Right lobe of liver (tissue), 6 donors: ENCODE data around the gene KMT5B. TPM values are rescaled to one million over a fixed set of nuclear protein-coding genes. Genes with fewer than 3 reads are reported as not detected.

Source experiments
- ATAC-seq, 4 donors: fragments of 200-7000 bp; cut with Tn5 transposase; one replicate each; pipeline ENCODE4 v1.9.1; 2020; ENCODE audit warnings: mild to moderate bottlenecking in 4 of 4, moderate library complexity in 4 of 4
- DNase-seq, 3 donors: peaks; one replicate each; pipeline ENCODE4 v3.0.0-alpha.2; 2020
- H3K27ac ChIP-seq, 3 donors: fragments of 200-600 bp; one replicate each; pipeline ENCODE4 v1.8.0; 2022
- H3K27me3 ChIP-seq, 2 donors: fragments of 200-600 bp; one replicate each; pipeline ENCODE4 v1.8.0; 2022
- H3K36me3 ChIP-seq, 4 donors: fragments of 200-600 bp; sonication (generic) in 1 of 4; one replicate each; pipeline versions ENCODE4 v1.5.1 to v1.8.0; 2017 to 2022; ENCODE audit warnings: control low read depth in 1 of 4
- H3K4me1 ChIP-seq, 4 donors: fragments of 200-600 bp; sonication (generic) in 1 of 4; one replicate each; pipeline versions ENCODE4 v1.5.1 to v1.8.0; 2017 to 2022; ENCODE audit warnings: control low read depth in 1 of 4
- H3K4me3 ChIP-seq, 3 donors: fragments of 200-600 bp; one replicate each; pipeline ENCODE4 v1.8.0; 2022
- H3K9me3 ChIP-seq, 4 donors: fragments of 200-600 bp; sonication (generic) in 1 of 4; one replicate each; pipeline versions ENCODE4 v1.5.1 to v1.8.0; 2017 to 2022; ENCODE audit warnings: control low read depth in 1 of 4
- POLR2A ChIP-seq: fragments of 450-650 bp; IDR thresholded peaks from one replicate; pipeline ENCODE4 v1.6.1; 2017; ENCODE audit warnings: antibody characterized with exemption, mild to moderate bottlenecking
- WGBS: methylation state at CpG from one replicate; pipeline ENCODE4 v1.1.6; 2018; ENCODE audit warnings: low coverage, low lambda C conversion rate; ENCODE audit not compliant: insufficient coverage; ENCODE audit errors: missing lambda C conversion rate; 5-methylcytosine and 5-hydroxymethylcytosine counted together
- intact Hi-C, 2 donors: fragments of 100-400 bp; cut with DNase I; formaldehyde crosslinking; loops; one replicate each; pipeline versions ENCODE4 v1.11.2 to v1.14.1; 2022
- total RNA-seq, 6 experiments: library from RNA; depleted of rRNA in 2 of 6; stranded (reverse); fragments of >200 nt in 2 of 6; fragmentation: NEBNext Ultra II Directional in 3 of 6; extraction: Animal tissue kit (Norgen Biotek cat#: 25700) in 3 of 6; gene quantifications; one replicate each; pipeline versions ENCODE4 v1.1.0 to v1.2.4, GENCODE V29; 2016 to 2023
- TF ChIP-seq, protein P1 (sequence below), 4 donors: fragments of 200-600 bp in 3 of 4; fragments of 450-650 bp in 1 of 4; IDR thresholded peaks; one replicate each; pipeline versions ENCODE4 v1.5.1 to v1.8.0; 2016 to 2022; ENCODE audit warnings: antibody characterized with exemption in 4 of 4, mild to moderate bottlenecking in 2 of 4
- donor health status: DM: no; HTN: yes; CAD: no.
- donor health status: DM: no; HTN: no; CAD: no.
- donor health status: DM: no; HTN: no; CAD: no.
- donor health status: DM: no; HTN: yes; CAD: no.
- donor health status: DM: no; HTN: yes; CAD: no.

The KMT5B gene
- total RNA-seq, 6 experiments from 2014 or later = 14.3 to 25.9 (median 17.6) TPM

DNA sequence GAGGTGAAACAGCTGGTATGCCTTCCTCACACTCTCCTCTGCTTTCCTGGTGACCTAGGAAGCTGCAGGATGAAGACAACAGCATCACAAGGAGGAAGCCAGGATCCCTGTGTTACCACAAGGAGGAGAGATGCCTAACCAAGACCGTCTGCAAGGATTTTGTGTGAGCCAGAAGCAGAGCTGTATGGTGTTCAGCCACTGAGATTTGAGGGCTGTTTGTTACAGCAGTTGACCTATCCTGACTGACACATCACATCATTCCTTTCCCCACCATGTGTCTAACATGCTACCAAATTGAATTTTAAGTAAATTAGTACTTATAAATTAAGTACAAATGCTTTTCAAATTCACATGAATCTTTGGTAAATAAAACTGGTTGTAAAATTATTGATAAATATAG lies 83.0 kb downstream of the KMT5B start:
- 100% methylated on average over 1 of the region's 1 CpG for WGBS
- no peak for TF ChIP-seq POLR2A
- TF ChIP-seq, protein P1, sequence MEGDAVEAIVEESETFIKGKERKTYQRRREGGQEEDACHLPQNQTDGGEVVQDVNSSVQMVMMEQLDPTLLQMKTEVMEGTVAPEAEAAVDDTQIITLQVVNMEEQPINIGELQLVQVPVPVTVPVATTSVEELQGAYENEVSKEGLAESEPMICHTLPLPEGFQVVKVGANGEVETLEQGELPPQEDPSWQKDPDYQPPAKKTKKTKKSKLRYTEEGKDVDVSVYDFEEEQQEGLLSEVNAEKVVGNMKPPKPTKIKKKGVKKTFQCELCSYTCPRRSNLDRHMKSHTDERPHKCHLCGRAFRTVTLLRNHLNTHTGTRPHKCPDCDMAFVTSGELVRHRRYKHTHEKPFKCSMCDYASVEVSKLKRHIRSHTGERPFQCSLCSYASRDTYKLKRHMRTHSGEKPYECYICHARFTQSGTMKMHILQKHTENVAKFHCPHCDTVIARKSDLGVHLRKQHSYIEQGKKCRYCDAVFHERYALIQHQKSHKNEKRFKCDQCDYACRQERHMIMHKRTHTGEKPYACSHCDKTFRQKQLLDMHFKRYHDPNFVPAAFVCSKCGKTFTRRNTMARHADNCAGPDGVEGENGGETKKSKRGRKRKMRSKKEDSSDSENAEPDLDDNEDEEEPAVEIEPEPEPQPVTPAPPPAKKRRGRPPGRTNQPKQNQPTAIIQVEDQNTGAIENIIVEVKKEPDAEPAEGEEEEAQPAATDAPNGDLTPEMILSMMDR (IDR thresholded peaks at IDR 0.05) = no peak
- DNase-seq (no peak), ATAC-seq (no peak)
- no peak overlapping the region for H3K27ac ChIP-seq
- intact Hi-C loops = no loop called here
- H3K36me3 ChIP-seq = no peaks in the 10 kb centered on the region
- H3K9me3 ChIP-seq = no peaks in the 10 kb centered on the region
- H3K27me3 ChIP-seq = no peaks in the 10 kb centered on the region
- H3K4me3 ChIP-seq = no peak overlapping the region
- peaks cover 0 to 27% (median 13%) of the 10 kb centered on the region in 4 donors for H3K4me1 ChIP-seq

DNA sequence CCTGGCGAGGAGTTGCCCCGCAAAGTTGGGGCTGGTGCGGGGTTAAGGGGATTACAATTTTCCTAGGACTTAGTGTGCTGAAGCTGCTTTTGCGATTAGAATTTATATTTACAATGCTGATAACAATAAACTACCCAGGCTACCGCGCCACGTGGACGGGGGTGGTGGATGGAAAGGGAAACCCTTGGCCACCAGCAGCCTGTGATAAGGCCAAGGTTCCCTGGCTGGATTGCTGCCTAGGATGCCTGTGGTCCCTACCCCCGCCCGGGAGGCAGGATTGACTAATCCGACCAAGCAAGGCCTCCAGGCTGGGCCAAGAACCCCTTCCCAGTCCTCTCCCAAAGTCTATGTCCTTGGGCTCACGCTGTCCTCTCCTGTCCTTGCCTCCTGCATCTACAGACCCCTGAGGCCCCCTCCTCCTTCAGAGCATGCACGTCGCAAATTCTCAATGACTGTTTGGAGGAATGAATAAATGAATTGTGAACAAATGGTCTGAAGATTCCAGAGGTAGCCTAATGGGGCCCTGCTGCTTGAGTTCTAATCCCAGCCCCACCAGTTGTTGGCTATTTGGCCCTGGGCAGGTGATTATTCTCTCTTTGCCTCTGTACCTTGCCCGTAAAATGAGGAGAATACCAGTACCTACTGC lies 84.3 kb downstream of the KMT5B start:
- DNase-seq (peak; percentile 86 to 94 (median 94)), ATAC-seq (peak; percentile 75 to 83 (median 79))
- Histone ChIP-seq H3K27me3 (no peaks in the 10 kb centered on the region), H3K27ac (peak overlapping the region; percentile 57 to 79 (median 78)), H3K4me3 (peak overlapping the region; percentile 42 to 57 (median 50)), H3K9me3 (no peaks in the 10 kb centered on the region), H3K4me1 (peaks cover 0 to 27% (median 13%) of the 10 kb centered on the region in 4 donors), H3K36me3 (no peaks in the 10 kb centered on the region)
- 25% methylated on average over 9 of the region's 15 CpGs for WGBS
- TF ChIP-seq POLR2A = no peak
- TF ChIP-seq, protein P1 (IDR thresholded peaks at IDR 0.05) = no peak
- intact Hi-C loops = no loop called here

DNA sequence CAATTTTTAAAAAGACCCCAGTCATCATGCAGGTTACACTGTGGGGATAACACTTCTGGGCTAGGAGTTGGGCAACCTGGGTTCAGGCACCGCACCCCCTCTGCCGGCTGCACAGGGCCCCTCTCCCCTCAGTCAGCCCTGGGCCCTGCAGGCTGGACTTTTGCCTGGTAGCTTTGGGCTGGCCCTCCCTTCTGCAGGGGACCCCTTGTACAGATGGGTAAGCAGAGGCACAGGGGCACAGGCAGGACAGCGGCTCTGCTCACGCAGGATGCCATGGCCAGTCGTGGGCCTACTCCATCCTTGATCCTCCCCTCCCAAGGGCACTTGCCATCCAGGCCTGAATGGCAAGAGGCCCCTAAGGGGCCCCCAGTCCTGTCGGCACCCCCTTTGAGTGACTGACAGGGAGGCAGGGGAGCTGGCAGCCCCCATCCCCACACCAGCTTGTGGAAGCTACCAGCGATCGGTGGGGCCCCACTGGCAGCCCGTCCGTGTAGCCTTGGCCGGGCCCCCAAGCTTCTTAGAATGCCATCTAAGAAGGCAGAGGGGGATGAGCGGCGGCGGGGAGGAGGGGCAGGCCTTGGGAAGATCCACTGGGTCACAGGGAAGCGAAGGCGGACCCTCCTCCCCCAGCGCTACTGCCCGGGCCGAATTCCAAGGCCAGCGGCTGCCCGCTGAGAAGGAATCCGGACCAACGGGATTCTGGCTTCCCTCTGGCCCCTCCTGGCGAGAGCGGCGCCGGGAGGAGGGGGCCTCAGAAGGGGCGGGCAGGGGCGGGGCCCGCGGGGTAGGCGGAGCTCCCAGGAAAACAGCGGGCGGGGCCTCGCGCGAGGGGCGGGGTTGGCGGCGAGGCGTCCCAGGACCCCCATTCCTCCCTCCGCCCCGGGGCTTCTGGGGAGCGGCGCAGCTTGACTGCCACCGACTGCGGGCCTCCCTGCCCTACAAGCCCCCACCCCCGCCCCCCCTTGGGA lies 85.1 kb downstream of the KMT5B start:
- Histone ChIP-seq H3K27ac (peak overlapping the region; percentile 57 to 79 (median 78)), H3K4me3 (peak overlapping the region; percentile 42 to 57 (median 50)), H3K9me3 (no peaks in the 10 kb centered on the region), H3K36me3 (no peaks in the 10 kb centered on the region), H3K4me1 (peaks cover 0 to 35% (median 15%) of the 10 kb centered on the region in 4 donors), H3K27me3 (no peaks in the 10 kb centered on the region)
- DNase-seq (peak; percentile 69 to 87 (median 83)), ATAC-seq (peak; percentile 75 to 89 (median 82))
- TF ChIP-seq, protein P1 (IDR thresholded peaks at IDR 0.05) = no peak
- TF ChIP-seq POLR2A = no peak
- 10% methylated on average over 17 of the region's 48 CpGs for WGBS
- intact Hi-C loops = no loop called here

DNA sequence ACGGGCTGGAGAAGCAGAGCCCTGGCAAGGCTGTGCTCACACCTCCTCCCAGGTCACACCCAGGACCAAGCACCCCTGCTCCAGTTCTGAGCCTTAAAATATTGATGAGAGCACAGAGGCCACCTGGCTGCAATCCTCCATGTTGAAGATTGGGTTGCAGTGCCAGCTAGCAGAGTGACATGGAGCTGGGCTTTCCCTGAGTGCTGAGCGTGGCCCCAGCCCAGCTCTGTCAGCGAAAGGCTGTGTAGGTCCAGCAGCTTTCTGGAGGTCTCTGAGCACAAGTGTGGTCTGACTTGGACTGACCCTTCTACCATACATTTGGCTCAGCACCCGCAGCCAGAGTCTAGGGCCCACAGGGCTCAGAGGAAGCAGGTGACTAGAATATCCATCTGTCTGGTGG lies 87.9 kb downstream of the KMT5B start:
- no peak overlapping the region for H3K27ac ChIP-seq
- DNase-seq = no peak

More for the DNA sequence above, 87.9 kb downstream of the KMT5B start:
- no peak overlapping the region for H3K4me3 ChIP-seq
- no peaks in the 10 kb centered on the region for H3K9me3 ChIP-seq
- no peak for TF ChIP-seq POLR2A
- TF ChIP-seq, protein P1 (IDR thresholded peaks at IDR 0.05) = no peak
- WGBS = no CpG with 5 or more reads among the region's 4 CpGs
- H3K27me3 ChIP-seq = no peaks in the 10 kb centered on the region
- peaks cover 0 to 45% (median 24%) of the 10 kb centered on the region in 4 donors for H3K4me1 ChIP-seq
- ATAC-seq = no peak
- intact Hi-C loops = no loop called here
- no peaks in the 10 kb centered on the region for H3K36me3 ChIP-seq
